GM20000 (cell line): Measurements from ENCODE around the gene VTI1B.

Experiments used
- DNase-seq: peaks from one replicate; pipeline ENCODE4 v3.0.0; 2012; ENCODE audit warnings: low spot score
- CTCF ChIP-seq: IDR thresholded peaks from 2 replicates; pipeline ENCODE4 v1.5.1; 2012; ENCODE audit warnings: mild to moderate bottlenecking, control low read depth; ENCODE audit errors: extremely low read depth, missing control alignments

Gene VTI1B

GRCh38 chr14:67668559-67668958 is 5.9 kb downstream of the VTI1B start:
- DNase-seq: no peak
- no peak for TF ChIP-seq CTCF

- DNase-seq: peak; percentile 70
- peak; percentile 63 for TF ChIP-seq CTCF
These were observed 7.5 kb downstream of the VTI1B start for GRCh38 chr14:67666750-67667449.

GRCh38 chr14:67665868-67666267 is 8.6 kb downstream of the VTI1B start:
- TF ChIP-seq CTCF: no peak
- DNase-seq: no peak

GRCh38 chr14:67663633-67664032 is 10.8 kb downstream of the VTI1B start:
- TF ChIP-seq CTCF: no peak
- no peak for DNase-seq

GRCh38 chr14:67653651-67654280 is 20.7 kb downstream of the VTI1B start:
- DNase-seq: no peak
- TF ChIP-seq CTCF: no peak

- no peak for DNase-seq
- TF ChIP-seq CTCF: no peak
These were observed 22.2 kb downstream of the VTI1B start for GRCh38 chr14:67652189-67652588.

- TF ChIP-seq CTCF: no peak
- no peak for DNase-seq
These were observed 23.7 kb downstream of the VTI1B start for GRCh38 chr14:67650694-67651093.
